Loucy (cell line): ENCODE measurements around the gene TMTC2.

Experiments used
- H2AFZ ChIP-seq: fragments of 200-600 bp; sonication (generic); 2 replicates; pipeline ENCODE4 v1.6.0; 2016; ENCODE audit warnings: antibody characterized with exemption, mild to moderate bottlenecking, low read length, moderate library complexity
- H3F3A ChIP-seq: fragments of 200-600 bp; 2 replicates; pipeline ENCODE4 v1.6.0; 2016; ENCODE audit warnings: antibody characterized with exemption, low read depth, mild to moderate bottlenecking
- H3K27me3 ChIP-seq: fragments of 200-600 bp; sonication (generic); 2 replicates; pipeline ENCODE4 v1.6.1; 2014; ENCODE audit warnings: low read length, mild to moderate bottlenecking; ENCODE audit not compliant: insufficient read depth, poor library complexity, severe bottlenecking
- H3K36me3 ChIP-seq: fragments of 200-600 bp; sonication (generic); 2 replicates; pipeline ENCODE4 v1.6.1; 2016; ENCODE audit warnings: low read length; ENCODE audit not compliant: insufficient read depth
- H3K4me1 ChIP-seq: fragments of 200-600 bp; sonication (generic); 2 replicates; pipeline ENCODE4 v1.5.1; 2014; ENCODE audit warnings: low read length, mild to moderate bottlenecking; ENCODE audit not compliant: insufficient read depth, poor library complexity, severe bottlenecking
- H3K4me2 ChIP-seq: fragments of 200-600 bp; sonication (generic); 2 replicates; pipeline ENCODE4 v1.6.0; 2014; ENCODE audit warnings: antibody characterized with exemption, low read length, low read depth, mild to moderate bottlenecking; ENCODE audit not compliant: poor library complexity, severe bottlenecking
- H3K4me3 ChIP-seq: fragments of 200-600 bp; sonication (generic); 2 replicates; pipeline ENCODE4 v1.5.1; 2014; ENCODE audit warnings: low read length, mild to moderate bottlenecking, mixed read lengths; ENCODE audit not compliant: poor library complexity, severe bottlenecking
- H3K79me2 ChIP-seq: fragments of 200-600 bp; sonication (generic); 2 replicates; pipeline ENCODE4 v1.6.1; 2014; ENCODE audit warnings: low read length; ENCODE audit not compliant: insufficient read depth
- H3K9ac ChIP-seq: fragments of 200-600 bp; sonication (generic); 2 replicates; pipeline ENCODE4 v1.6.0; 2014; ENCODE audit warnings: mild to moderate bottlenecking, low read depth, low read length, moderate library complexity; ENCODE audit not compliant: poor library complexity, severe bottlenecking
- H3K9me2 ChIP-seq: fragments of 200-600 bp; sonication (generic); replicated peaks from 2 replicates; pipeline ENCODE4 v1.6.1; 2016; ENCODE audit warnings: low read depth, low read length, mixed read lengths
- H3K9me3 ChIP-seq: fragments of 200-600 bp; sonication (generic); 2 replicates; pipeline ENCODE4 v1.6.1; 2014; ENCODE audit warnings: mild to moderate bottlenecking, antibody characterized with exemption, low read length, low read depth; ENCODE audit not compliant: insufficient read depth
- H4K20me1 ChIP-seq: fragments of 200-600 bp; sonication (generic); 2 replicates; pipeline ENCODE4 v1.6.0; 2014; ENCODE audit warnings: antibody characterized with exemption, low read length, mild to moderate bottlenecking; ENCODE audit not compliant: insufficient read depth, poor library complexity, severe bottlenecking
- CTCF ChIP-seq: fragments of 200-600 bp; sonication (generic); conservative IDR thresholded peaks from 2 replicates; pipeline ENCODE4 v1.5.1; 2014; ENCODE audit warnings: mild to moderate bottlenecking, antibody characterized with exemption, low read length
- EZH2phosphoT487 ChIP-seq: fragments of 200-600 bp; IDR thresholded peaks from 2 replicates; pipeline ENCODE4 v1.6.1; 2018; ENCODE audit warnings: antibody characterized with exemption, mild to moderate bottlenecking, moderate library complexity, borderline replicate concordance

Gene TMTC2

GRCh38 chr12:82963956-82964355 is 277.2 kb downstream of the TMTC2 start:
- no peak overlapping the region for H3K9ac ChIP-seq
- no peaks in the 10 kb centered on the region for H3K79me2 ChIP-seq
- H2AFZ ChIP-seq, result no peak overlapping the region
- H4K20me1 ChIP-seq, result no peaks in the 10 kb centered on the region
- TF ChIP-seq CTCF (no peak), EZH2phosphoT487 (no peak)
- no peaks in the 10 kb centered on the region for H3K9me3 ChIP-seq
- H3F3A ChIP-seq, result no peaks in the 10 kb centered on the region
- H3K27me3 ChIP-seq, result no peaks in the 10 kb centered on the region
- H3K4me3 ChIP-seq, result no peak overlapping the region
- H3K9me2 ChIP-seq, result no peaks in the 10 kb centered on the region
- no peak overlapping the region for H3K4me2 ChIP-seq
- no peaks in the 10 kb centered on the region for H3K36me3 ChIP-seq
- H3K4me1 ChIP-seq, result no peaks in the 10 kb centered on the region

- no peaks in the 10 kb centered on the region for H4K20me1 ChIP-seq
- H3K36me3 ChIP-seq, result no peaks in the 10 kb centered on the region
- no peak overlapping the region for H3K4me2 ChIP-seq
- no peaks in the 10 kb centered on the region for H3F3A ChIP-seq
- H3K9ac ChIP-seq, result no peak overlapping the region
- no peak for TF ChIP-seq CTCF
- TF ChIP-seq EZH2phosphoT487, result no peak
- no peaks in the 10 kb centered on the region for H3K27me3 ChIP-seq
- H3K9me2 ChIP-seq, result no peaks in the 10 kb centered on the region
- H3K9me3 ChIP-seq, result no peaks in the 10 kb centered on the region
- H3K4me1 ChIP-seq, result no peaks in the 10 kb centered on the region
- no peak overlapping the region for H3K4me3 ChIP-seq
- no peak overlapping the region for H2AFZ ChIP-seq
- H3K79me2 ChIP-seq, result no peaks in the 10 kb centered on the region
These were observed 277.7 kb downstream of the TMTC2 start for GRCh38 chr12:82964446-82964845.

DNA sequence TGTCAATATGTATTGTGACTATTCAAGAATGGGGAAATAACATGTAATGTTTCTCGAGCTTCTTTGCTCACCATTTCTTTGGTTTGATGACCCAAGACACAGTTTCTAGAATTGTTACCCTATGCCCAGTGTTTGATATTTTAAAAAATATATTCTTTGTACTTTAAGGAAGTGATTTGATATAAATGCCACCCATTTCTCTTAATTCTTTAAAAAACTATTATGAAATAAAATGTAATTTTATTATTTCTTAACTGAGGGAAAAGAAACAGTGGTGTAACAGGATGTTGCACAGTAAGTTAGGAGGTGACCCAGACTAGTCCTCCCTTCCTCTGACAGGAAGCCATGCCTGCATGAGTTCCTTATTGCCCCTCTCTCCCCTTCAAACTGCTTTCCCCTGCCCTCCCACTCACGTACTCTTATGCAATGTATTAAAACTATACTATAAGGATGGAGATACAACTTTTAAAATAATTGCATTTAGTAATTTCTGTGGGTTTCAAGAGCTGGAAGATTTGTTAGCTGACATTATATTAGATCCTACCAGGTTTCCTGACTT is 279.4 kb downstream of the TMTC2 start:
- no peaks in the 10 kb centered on the region for H3F3A ChIP-seq
- no peaks in the 10 kb centered on the region for H3K27me3 ChIP-seq
- no peaks in the 10 kb centered on the region for H3K36me3 ChIP-seq
- H3K4me1 ChIP-seq, result no peaks in the 10 kb centered on the region
- H4K20me1 ChIP-seq, result no peaks in the 10 kb centered on the region
- no peaks in the 10 kb centered on the region for H3K9me2 ChIP-seq
- no peak overlapping the region for H3K4me3 ChIP-seq
- H2AFZ ChIP-seq, result no peak overlapping the region
- TF ChIP-seq CTCF (no peak), EZH2phosphoT487 (no peak)
- H3K4me2 ChIP-seq, result no peak overlapping the region
- H3K9me3 ChIP-seq, result no peaks in the 10 kb centered on the region
- H3K9ac ChIP-seq, result no peak overlapping the region
- H3K79me2 ChIP-seq, result no peaks in the 10 kb centered on the region
